Keratinocyte (primary cell): ENCODE measurements around the gene AP2A2.

Experiments
- CTCF ChIP-seq, 3 experiments: IDR thresholded peaks in 1 of 3; conservative IDR thresholded peaks in 1 of 3; optimal IDR thresholded peaks in 1 of 3; 2 replicates in 2 of 3; 3 replicates in 1 of 3; pipeline versions ENCODE3 to v1.5.1; 2011; ENCODE audit warnings: low read length in 3 of 3, mild to moderate bottlenecking in 3 of 3, moderate library complexity in 2 of 3, control low read depth in 1 of 3, inconsistent platforms in 1 of 3; ENCODE audit not compliant: insufficient read depth in 2 of 3; ENCODE audit errors: extremely low read depth in 1 of 3
- EZH2 ChIP-seq: IDR thresholded peaks from one replicate; pipeline ENCODE4 v1.6.1; 2012; ENCODE audit warnings: inconsistent platforms, mild to moderate bottlenecking, low read length, moderate library complexity

- TF ChIP-seq CTCF (optimal IDR thresholded peaks at IDR 0.05 in 1 of 3, IDR thresholded peaks at IDR 0.05 in 1 of 3, conservative IDR thresholded peaks at IDR 0.05 in 1 of 3; ENCODE audit: extremely low read depth in 1 of 3, insufficient read depth in 2 of 3, low read length in 3 of 3) (no peak), EZH2 (no peak)
Measured at GRCh38 chr11:954392-955153, 28.9 kb downstream of the AP2A2 start.
